ENCODE measurements around the gene TMC4.
"Not testable (repeated sequence)": the region's sequence is repeated elsewhere in the genome, so short reads cannot be mapped to it uniquely, and the experiment has no call there.

The TMC4 gene

GRCh38 chr19:54216869-54217268 is 43.9 kb upstream of the TMC4 start:
- Histone ChIP-seq H3K27ac (peak overlapping the region; percentile 79), H3K9me3 (no peaks in the 10 kb centered on the region), H3K36me3 (peaks cover 63% of the 10 kb centered on the region), H3K27me3 (no peaks in the 10 kb centered on the region), H3K4me1 (ENCODE audit: control insufficient read depth in 1 of 2, insufficient read depth in 1 of 2, low read depth in 1 of 2, low read length in 1 of 2) (peaks cover 61 to 76% of the 10 kb centered on the region in 2 experiments), H3K4me3 (ENCODE audit: low read depth in 1 of 2, low read length in 1 of 2) (no peak overlapping the region)
- no peak for TF ChIP-seq CTCF (IDR thresholded peaks at IDR 0.05)

GRCh38 chr19:54214734-54215133 is 41.8 kb upstream of the TMC4 start:
- not testable (repeated sequence) for H3K4me3 ChIP-seq (ENCODE audit: low read depth in 1 of 2, low read length in 1 of 2); H3K9me3 ChIP-seq; H3K27me3 ChIP-seq
- Histone ChIP-seq H3K36me3 (peaks cover 48% of the 10 kb centered on the region), H3K27ac (peak overlapping the region; percentile 79), H3K4me1 (ENCODE audit: control insufficient read depth in 1 of 2, insufficient read depth in 1 of 2, low read depth in 1 of 2, low read length in 1 of 2) (peaks cover 67 to 85% of the 10 kb centered on the region in 2 experiments)

GRCh38 chr19:54214217-54214616 is 41.3 kb upstream of the TMC4 start:
- H3K9me3 ChIP-seq; H3K27me3 ChIP-seq; H3K4me3 ChIP-seq (ENCODE audit: low read depth in 1 of 2, low read length in 1 of 2): not testable (repeated sequence)
- Histone ChIP-seq H3K27ac (peak overlapping the region; percentile 31), H3K4me1 (ENCODE audit: control insufficient read depth in 1 of 2, insufficient read depth in 1 of 2, low read depth in 1 of 2, low read length in 1 of 2) (peaks cover 67 to 85% of the 10 kb centered on the region in 2 experiments), H3K36me3 (peaks cover 42% of the 10 kb centered on the region)

GRCh38 chr19:54211235-54211634 is 38.3 kb upstream of the TMC4 start:
- H3K4me1 ChIP-seq (ENCODE audit: control insufficient read depth in 1 of 2, insufficient read depth in 1 of 2, low read depth in 1 of 2, low read length in 1 of 2): peaks cover 82 to 88% of the 10 kb centered on the region in 2 experiments
- no peaks in the 10 kb centered on the region for H3K9me3 ChIP-seq
- H3K27ac ChIP-seq: peak overlapping the region; percentile 93
- H3K4me3 ChIP-seq (ENCODE audit: low read depth in 1 of 2, low read length in 1 of 2): peak overlapping the region; percentile 59 to 87
- no peak for TF ChIP-seq CTCF (IDR thresholded peaks at IDR 0.05)
- no peaks in the 10 kb centered on the region for H3K27me3 ChIP-seq
- peaks cover 28% of the 10 kb centered on the region for H3K36me3 ChIP-seq

GRCh38 chr19:54209811-54210494 is 37.0 kb upstream of the TMC4 start:
- Histone ChIP-seq H3K4me3 (ENCODE audit: low read depth in 1 of 2, low read length in 1 of 2) (peak overlapping the region; percentile 59 to 87), H3K4me1 (ENCODE audit: control insufficient read depth in 1 of 2, insufficient read depth in 1 of 2, low read depth in 1 of 2, low read length in 1 of 2) (peaks cover 84 to 90% of the 10 kb centered on the region in 2 experiments)

GRCh38 chr19:54209058-54209810 is 36.3 kb upstream of the TMC4 start:
- peaks cover 88 to 95% of the 10 kb centered on the region in 2 experiments for H3K4me1 ChIP-seq (ENCODE audit: control insufficient read depth in 1 of 2, insufficient read depth in 1 of 2, low read depth in 1 of 2, low read length in 1 of 2)
- H3K36me3 ChIP-seq: peaks cover 36% of the 10 kb centered on the region
- H3K27ac ChIP-seq: peak overlapping the region; percentile 93
- peak overlapping the region; percentile 59 to 87 for H3K4me3 ChIP-seq (ENCODE audit: low read depth in 1 of 2, low read length in 1 of 2)
- no peaks in the 10 kb centered on the region for H3K27me3 ChIP-seq
- no peak for TF ChIP-seq CTCF (IDR thresholded peaks at IDR 0.05)
- H3K9me3 ChIP-seq: no peaks in the 10 kb centered on the region

More at GRCh38 chr19:54209811-54210494, 37.0 kb upstream of the TMC4 start:
- H3K27me3 ChIP-seq: no peaks in the 10 kb centered on the region
- H3K9me3 ChIP-seq: no peaks in the 10 kb centered on the region
- H3K36me3 ChIP-seq: peaks cover 28% of the 10 kb centered on the region
- no peak for TF ChIP-seq CTCF (IDR thresholded peaks at IDR 0.05)
- H3K27ac ChIP-seq: peak overlapping the region; percentile 93

Data from neutrophil (primary cell).